SJCRH30 (cell line): ENCODE results near the gene CIB1. TPM values are rescaled to one million over a fixed set of nuclear protein-coding genes. Genes with fewer than 3 reads are reported as not detected.

Source experiments
- DNase-seq, 2 experiments: peaks; one replicate each; pipeline ENCODE4 v3.0.0-alpha.2; 2015 to 2020
- H3K27ac ChIP-seq: fragments of 250-450 bp; sonication (Bioruptor Pico); 2 replicates; pipeline ENCODE4 v1.5.1; 2020; ENCODE audit warnings: mild to moderate bottlenecking, moderate library complexity
- H3K27me3 ChIP-seq: fragments of 250-450 bp; sonication (Bioruptor Pico); 2 replicates; pipeline ENCODE4 v1.5.1; 2020; ENCODE audit warnings: mild to moderate bottlenecking, moderate library complexity
- H3K36me3 ChIP-seq: fragments of 250-450 bp; sonication (Bioruptor Pico); 2 replicates; pipeline ENCODE4 v1.5.1; 2020; ENCODE audit warnings: mild to moderate bottlenecking, moderate library complexity
- H3K4me1 ChIP-seq: fragments of 250-450 bp; sonication (Bioruptor Pico); 2 replicates; pipeline ENCODE4 v1.5.1; 2020; ENCODE audit warnings: mild to moderate bottlenecking, moderate library complexity
- H3K4me3 ChIP-seq: fragments of 250-450 bp; sonication (Bioruptor Pico); 2 replicates; pipeline ENCODE4 v1.5.1; 2020; ENCODE audit warnings: mild to moderate bottlenecking, moderate library complexity
- H3K9me3 ChIP-seq: fragments of 250-450 bp; sonication (Bioruptor Pico); replicated peaks from 2 replicates; pipeline ENCODE4 v1.5.1; 2020; ENCODE audit warnings: mild to moderate bottlenecking, moderate library complexity
- total RNA-seq: library from RNA; depleted of rRNA; stranded (reverse); fragments of >200 nt; shearing (Covaris generic); gene quantifications from 2 replicates; pipeline ENCODE4 v1.2.3, GENCODE V29; 2014

The CIB1 gene
- total RNA-seq, 1 experiment from 2014 or later = 12.7 TPM

- Histone ChIP-seq H3K27ac (no peak overlapping the region), H3K4me1 (no peaks in the 10 kb centered on the region), H3K4me3 (no peak overlapping the region), H3K27me3 (no peaks in the 10 kb centered on the region), H3K9me3 (no peaks in the 10 kb centered on the region), H3K36me3 (no peaks in the 10 kb centered on the region)
- DNase-seq = no peak
These were observed 25.8 kb upstream of the CIB1 start for GRCh38 chr15:90259524-90259923.

DNA sequence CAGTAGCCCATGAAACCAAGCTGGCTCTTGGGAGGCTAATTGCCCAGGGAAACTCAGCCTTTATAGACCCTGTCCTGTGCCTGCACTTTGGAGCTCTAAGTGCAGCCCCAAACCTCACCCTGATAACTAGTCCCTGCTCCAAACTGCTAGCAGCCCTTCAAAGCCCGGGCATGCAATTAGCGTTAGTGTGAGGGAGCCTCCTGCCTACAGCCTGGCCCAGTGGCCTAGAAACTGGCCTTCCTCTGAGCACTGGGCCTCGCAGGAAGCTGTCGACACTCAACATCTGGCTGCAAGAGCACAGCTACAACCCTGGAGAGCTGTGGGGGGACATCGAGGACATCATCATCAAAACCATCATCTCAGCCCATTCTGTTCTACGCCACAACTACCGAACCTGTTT lies 24.0 kb upstream of the CIB1 start:
- DNase-seq = no peak
- H3K36me3 ChIP-seq = no peaks in the 10 kb centered on the region
- H3K4me3 ChIP-seq = no peak overlapping the region
- no peaks in the 10 kb centered on the region for H3K9me3 ChIP-seq
- no peaks in the 10 kb centered on the region for H3K27me3 ChIP-seq
- H3K27ac ChIP-seq = no peak overlapping the region
- H3K4me1 ChIP-seq = no peaks in the 10 kb centered on the region

GRCh38 chr15:90249203-90249863 lies 15.6 kb upstream of the CIB1 start, which contains the start of gene TTLL13:
TTLL13 (plus strand) TSS chr15:90249556; CDS start chr15:90250631, 1,075 bp downstream.
- DNase-seq = peak; percentile 96 to 98
- Histone ChIP-seq H3K4me3 (peak within 1 kb of the TSS; percentile 56), H3K9me3 (no peaks in the 10 kb centered on the region), H3K4me1 (no peaks in the 10 kb centered on the region), H3K27me3 (no peaks in the 10 kb centered on the region), H3K27ac (no peak within 1 kb of the TSS), H3K36me3 (no peaks in the 10 kb centered on the region)

GRCh38 chr15:90248789-90249202 lies 15.1 kb upstream of the CIB1 start:
- Histone ChIP-seq H3K27me3 (no peaks in the 10 kb centered on the region), H3K4me3 (peak overlapping the region; percentile 56), H3K36me3 (no peaks in the 10 kb centered on the region), H3K4me1 (no peaks in the 10 kb centered on the region), H3K9me3 (no peaks in the 10 kb centered on the region), H3K27ac (no peak overlapping the region)
- DNase-seq = no peak

DNA sequence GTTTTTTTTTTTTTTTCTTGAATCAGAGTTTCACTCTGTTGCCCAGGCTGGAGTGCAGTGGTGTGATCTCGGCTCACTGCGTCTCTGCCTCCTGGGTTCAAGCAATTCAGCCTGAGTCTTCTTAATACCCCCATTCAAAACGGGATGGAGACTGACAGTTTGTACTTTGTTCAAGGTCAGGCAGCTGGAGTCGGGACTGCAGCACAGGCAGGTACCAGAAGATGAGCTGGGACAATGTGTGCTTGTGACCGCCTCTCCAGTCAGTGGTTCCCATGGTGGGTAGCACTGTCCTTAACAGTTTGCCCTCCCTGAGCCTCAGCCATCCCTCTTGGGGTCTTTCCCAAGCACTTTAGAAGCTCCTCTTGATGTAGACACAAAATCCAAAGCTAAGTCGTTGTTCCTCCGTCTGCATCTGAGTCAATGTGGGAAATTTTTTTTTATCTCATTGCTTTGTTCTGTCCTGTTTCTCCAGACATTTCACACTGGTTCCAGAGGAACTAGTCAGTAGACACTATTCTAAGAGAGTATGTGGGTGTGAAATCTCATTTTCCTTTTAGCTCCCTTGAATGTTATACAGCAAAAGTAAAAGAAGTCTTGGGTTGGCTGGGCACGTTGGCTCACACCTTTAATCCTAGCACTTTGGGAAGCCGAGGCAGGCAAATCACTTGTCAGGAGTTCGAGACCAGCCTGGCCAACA lies 10.3 kb upstream of the CIB1 start:
- Histone ChIP-seq H3K9me3 (no peaks in the 10 kb centered on the region), H3K4me3 (no peak overlapping the region), H3K36me3 (no peaks in the 10 kb centered on the region), H3K27me3 (no peaks in the 10 kb centered on the region), H3K27ac (no peak overlapping the region), H3K4me1 (no peaks in the 10 kb centered on the region)
- no peak for DNase-seq

- Histone ChIP-seq H3K36me3 (no peaks in the 10 kb centered on the region), H3K4me3 (no peak overlapping the region), H3K9me3 (no peaks in the 10 kb centered on the region), H3K27me3 (no peaks in the 10 kb centered on the region), H3K4me1 (no peaks in the 10 kb centered on the region), H3K27ac (no peak overlapping the region)
- DNase-seq = no peak
These were observed 7.8 kb upstream of the CIB1 start for GRCh38 chr15:90241343-90242192.

- Histone ChIP-seq H3K27me3 (no peaks in the 10 kb centered on the region), H3K4me1 (no peaks in the 10 kb centered on the region), H3K4me3 (no peak overlapping the region), H3K27ac (no peak overlapping the region), H3K36me3 (no peaks in the 10 kb centered on the region), H3K9me3 (no peaks in the 10 kb centered on the region)
- DNase-seq = no peak
These were observed 7.1 kb upstream of the CIB1 start for GRCh38 chr15:90240856-90241255.

DNA sequence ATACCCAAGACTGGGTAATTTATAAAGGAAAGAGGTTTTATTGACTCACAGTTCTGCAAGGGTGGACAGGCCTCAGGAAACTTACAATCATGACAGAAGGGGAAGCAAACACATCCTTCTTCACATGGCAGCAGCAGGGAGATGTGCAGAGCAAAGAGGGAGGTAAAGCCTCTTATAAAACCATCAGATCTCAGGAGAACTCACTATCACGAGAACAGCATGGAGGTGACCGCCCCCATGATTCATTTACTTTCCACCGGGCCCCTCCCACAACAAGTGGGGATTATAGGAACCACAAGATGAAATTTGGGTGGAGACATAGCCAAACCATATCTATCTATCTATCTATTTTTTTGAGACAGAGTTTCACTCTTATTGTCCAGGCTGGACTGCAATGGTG lies 5.6 kb upstream of the CIB1 start:
- Histone ChIP-seq H3K9me3 (no peaks in the 10 kb centered on the region), H3K4me3 (no peak overlapping the region), H3K4me1 (peaks cover 4% of the 10 kb centered on the region; the same call in 1 of the 2 replicates), H3K36me3 (no peaks in the 10 kb centered on the region), H3K27ac (no peak overlapping the region), H3K27me3 (no peaks in the 10 kb centered on the region)
- DNase-seq = no peak

GRCh38 chr15:90234096-90234988 lies 601 bp upstream of the CIB1 start, which contains the start of gene GDPGP1:
GDPGP1 (plus strand) TSS chr15:90234209; CDS start chr15:90240909, 6,700 bp downstream.
- no peaks in the 10 kb centered on the region for H3K36me3 ChIP-seq
- H3K4me3 ChIP-seq = peak within 1 kb of the TSS; percentile 78
- H3K27ac ChIP-seq = no peak within 1 kb of the TSS
- peaks cover 6% of the 10 kb centered on the region; the same call in 1 of the 2 replicates for H3K4me1 ChIP-seq
- DNase-seq = no peak
- H3K27me3 ChIP-seq = no peaks in the 10 kb centered on the region
- no peaks in the 10 kb centered on the region for H3K9me3 ChIP-seq

- Histone ChIP-seq H3K36me3 (no peaks in the 10 kb centered on the region), H3K27me3 (no peaks in the 10 kb centered on the region), H3K9me3 (no peaks in the 10 kb centered on the region), H3K4me3 (peak overlapping the region; percentile 78), H3K4me1 (peaks cover 6% of the 10 kb centered on the region; the same call in 1 of the 2 replicates), H3K27ac (no peak overlapping the region)
- DNase-seq = no peak
These were observed 777 bp downstream of the CIB1 start for GRCh38 chr15:90232941-90233386.

- no peaks in the 10 kb centered on the region for H3K9me3 ChIP-seq
- DNase-seq = no peak
- peaks cover 6% of the 10 kb centered on the region; the same call in 1 of the 2 replicates for H3K4me1 ChIP-seq
- no peak overlapping the region for H3K27ac ChIP-seq
- no peaks in the 10 kb centered on the region for H3K36me3 ChIP-seq
- no peaks in the 10 kb centered on the region for H3K27me3 ChIP-seq
- H3K4me3 ChIP-seq = no peak overlapping the region
These were observed 1.5 kb downstream of the CIB1 start for GRCh38 chr15:90232196-90232595.

GRCh38 chr15:90231028-90232017 lies 2.4 kb downstream of the CIB1 start:
- Histone ChIP-seq H3K4me1 (peaks cover 6% of the 10 kb centered on the region; the same call in 1 of the 2 replicates), H3K4me3 (no peak overlapping the region), H3K36me3 (no peaks in the 10 kb centered on the region), H3K27me3 (no peaks in the 10 kb centered on the region), H3K27ac (no peak overlapping the region), H3K9me3 (no peaks in the 10 kb centered on the region)
- no peak for DNase-seq

DNA sequence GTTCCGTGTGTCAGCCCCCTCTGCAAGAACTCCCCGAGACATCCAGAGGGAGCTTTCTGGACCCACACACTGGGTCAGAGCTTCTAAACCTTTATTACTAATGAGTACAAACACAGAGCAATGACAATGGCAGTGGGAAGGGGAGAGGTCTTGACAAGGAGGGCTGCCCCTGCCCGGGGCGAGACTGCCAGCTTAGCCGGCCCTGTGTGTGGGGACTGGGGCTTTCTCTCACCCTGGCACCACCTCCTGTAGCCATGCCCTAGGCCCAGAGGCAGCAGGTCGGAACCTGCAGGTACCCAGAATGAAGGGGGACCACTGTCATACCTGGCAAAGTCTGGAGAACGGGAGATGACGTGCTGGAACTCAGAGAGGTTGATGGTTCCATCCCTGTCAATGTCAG lies 3.1 kb downstream of the CIB1 start:
- Histone ChIP-seq H3K4me3 (no peak overlapping the region), H3K9me3 (no peaks in the 10 kb centered on the region), H3K27me3 (no peaks in the 10 kb centered on the region), H3K27ac (no peak overlapping the region), H3K36me3 (no peaks in the 10 kb centered on the region), H3K4me1 (peaks cover 6% of the 10 kb centered on the region; the same call in 1 of the 2 replicates)
- no peak for DNase-seq
